H1 (cell line): Measurements from ENCODE around the gene ESRP2. TPM values are rescaled to one million over a fixed set of nuclear protein-coding genes. Genes with fewer than 3 reads are reported as not detected.

ENCODE experiments used
- FOSL1 ChIP-seq: IDR thresholded peaks from 2 replicates; pipeline ENCODE4 v1.6.1; 2011; ENCODE audit warnings: mild to moderate bottlenecking, low read depth, low read length, moderate library complexity; ENCODE audit not compliant: insufficient read depth
- polyA plus RNA-seq, 7 experiments: library from polyadenylated mRNA; depleted of rRNA in 3 of 7; stranded (reverse) in 5 of 7; unstranded in 2 of 7; fragments of >200 nt in 5 of 7; fragments of 200-250 nt in 2 of 7; gene quantifications; 1 replicate in 5 of 7; 2 replicates in 1 of 7; 4 replicates in 1 of 7; pipeline versions ENCODE4 v1.2.1 to v1.2.3, GENCODE V29; 2011 to 2013; ENCODE audit warnings: missing spikeins in 2 of 7, mixed read lengths in 2 of 7
- total RNA-seq: library from RNA; stranded (reverse); fragmentation: NEBNext Ultra II Directional; extraction: Animal tissue kit (Norgen Biotek cat#: 25700); gene quantifications from 2 replicates; pipeline ENCODE4 v1.2.1, GENCODE V29; 2021

Gene ESRP2
- total and polyA plus RNA-seq, 2 of the 8 experiments (the other 6 are each of a cell fraction or from before 2014, with no cell fraction given), result 35.1 to 45.8 TPM

DNA sequence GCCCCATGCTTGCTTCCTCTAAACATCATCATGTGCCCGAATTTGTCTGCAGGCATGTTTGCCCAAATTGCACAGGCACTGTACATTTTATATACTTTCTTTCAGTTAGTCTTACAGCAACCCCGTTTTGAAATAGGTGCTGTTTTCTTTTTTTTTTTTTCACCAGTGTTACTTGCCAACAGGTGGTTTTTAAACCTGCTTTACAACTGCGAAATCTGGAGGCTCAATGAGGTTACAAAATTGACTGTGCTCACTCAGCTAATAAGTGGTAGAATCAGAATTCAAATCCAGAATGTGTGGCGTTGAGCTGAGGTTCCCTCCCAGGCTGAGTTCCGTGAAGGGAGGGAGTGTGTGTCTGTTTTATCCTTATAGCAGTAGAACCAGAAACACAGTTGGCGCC lies 15.0 kb upstream of the ESRP2 start (continued):
- no peak for TF ChIP-seq FOSL1
